GM12892 (cell line): ENCODE data around the gene NAP1L1.

Experiments
- POLR2A ChIP-seq: IDR thresholded peaks from 2 replicates; pipeline ENCODE4 v1.6.1; 2011; ENCODE audit warnings: low read depth, low read length, control low read depth
- TAF1 ChIP-seq: IDR thresholded peaks from 2 replicates; pipeline ENCODE4 v1.6.1; 2011; ENCODE audit warnings: low read depth, mild to moderate bottlenecking, control low read depth, low read length, borderline replicate concordance

- no peak for TF ChIP-seq POLR2A
- TF ChIP-seq TAF1 = no peak
Observed at GRCh38 chr12:76032043-76032981, 52.2 kb downstream of the NAP1L1 start.
